Endothelial cell of umbilical vein (primary cell): Measurements from ENCODE around the gene SYN1. TPM values are rescaled to one million over a fixed set of nuclear protein-coding genes. Genes with fewer than 3 reads are reported as not detected.

Experiments used
- BruUV-seq: library from RNA; stranded (reverse); fragments of 400-500 nt; replicated peaks from 2 replicates; lab custom pipeline; 2021; lab: Mats Ljungman, UMichigan
- CTCF ChIA-PET: fragments of 300-600, 350-600 bp; sonication (Branson Sonifier 250); formaldehyde crosslinking; loops from one replicate; lab custom pipeline; 2021; ENCODE audit warnings: antibody characterized with exemption, inconsistent platforms; lab: Charles Lee
- POLR2A ChIA-PET: fragments of 300-600, 350-600 bp; sonication (Branson Sonifier 250); formaldehyde crosslinking; loops from one replicate; lab custom pipeline; 2021; ENCODE audit warnings: antibody characterized with exemption, inconsistent platforms; lab: Charles Lee
- DNase-seq: peaks from one replicate; pipeline ENCODE4 v3.0.0-alpha.2; 2011; ENCODE audit warnings: low read depth, low spot score
- FAIRE-seq: peaks from 2 replicates; lab custom pipeline; 2011; peaks lifted over from hg19 to GRCh38; lab: Jason Lieb, UNC
- H2AFZ ChIP-seq: 2 replicates; pipeline ENCODE4 v1.6.0; 2012; ENCODE audit warnings: low read depth, low read length, control low read depth, inconsistent platforms
- H3K27ac ChIP-seq: 2 replicates; pipeline ENCODE4 v1.5.1; 2011; ENCODE audit warnings: low read depth, mild to moderate bottlenecking, control low read depth, low read length, moderate library complexity; ENCODE audit not compliant: insufficient read depth
- H3K27me3 ChIP-seq, 2 experiments: 2 replicates each; pipeline versions ENCODE4 v1.6.0 to v1.6.1; 2011; ENCODE audit warnings: low read length in 2 of 2, mixed read lengths in 1 of 2; ENCODE audit not compliant: control insufficient read depth in 2 of 2, insufficient read depth in 2 of 2
- H3K36me3 ChIP-seq, 2 experiments: 2 replicates in 1 of 2; 3 replicates in 1 of 2; pipeline ENCODE4 v1.5.1; 2011; ENCODE audit warnings: low read length in 2 of 2, mild to moderate bottlenecking in 1 of 2, moderate library complexity in 1 of 2; ENCODE audit not compliant: control insufficient read depth in 2 of 2, insufficient read depth in 2 of 2; ENCODE audit errors: extremely low read depth in 1 of 2
- H3K4me1 ChIP-seq: 3 replicates; pipeline ENCODE4 v1.5.1; 2011; ENCODE audit warnings: mild to moderate bottlenecking, low read length; ENCODE audit not compliant: control insufficient read depth, insufficient read depth; ENCODE audit errors: extremely low read depth
- H3K4me2 ChIP-seq: 2 replicates; pipeline ENCODE4 v1.6.1; 2011; ENCODE audit warnings: low read length, control low read depth, mixed read lengths; ENCODE audit not compliant: insufficient read depth
- H3K4me3 ChIP-seq, 3 experiments: fragments of 200-600 bp in 1 of 3; sonication (generic), shearing (Covaris generic) in 1 of 3; replicated peaks in 1 of 3; 2 replicates each; pipeline ENCODE4 v1.5.1; 2011 to 2016; ENCODE audit warnings: control low read depth in 3 of 3, low read length in 3 of 3, mild to moderate bottlenecking in 2 of 3, inconsistent platforms in 1 of 3, low read depth in 1 of 3, moderate library complexity in 1 of 3; ENCODE audit not compliant: insufficient read depth in 1 of 3
- H3K79me2 ChIP-seq: 2 replicates; pipeline ENCODE4 v1.6.0; 2012; ENCODE audit warnings: low read length, inconsistent platforms; ENCODE audit not compliant: control insufficient read depth, insufficient read depth
- H3K9ac ChIP-seq: replicated peaks from 2 replicates; pipeline ENCODE3; 2011; ENCODE audit warnings: low read length, control low read depth; ENCODE audit not compliant: insufficient read depth; ENCODE audit errors: extremely low read depth
- H3K9me1 ChIP-seq: replicated peaks from 3 replicates; pipeline ENCODE4 v1.6.0; 2011; ENCODE audit warnings: mild to moderate bottlenecking, low read length; ENCODE audit not compliant: control insufficient read depth, insufficient read depth; ENCODE audit errors: extremely low read depth
- H3K9me3 ChIP-seq: replicated peaks from 2 replicates; pipeline ENCODE4 v1.5.1; 2012; ENCODE audit warnings: low read length, inconsistent platforms; ENCODE audit not compliant: control insufficient read depth, insufficient read depth
- H4K20me1 ChIP-seq: replicated peaks from 2 replicates; pipeline ENCODE3; 2011; ENCODE audit warnings: mild to moderate bottlenecking, low read length; ENCODE audit not compliant: control insufficient read depth, insufficient read depth; ENCODE audit errors: extremely low read depth
- JUN ChIP-seq: IDR thresholded peaks from 2 replicates; pipeline ENCODE4 v1.6.1; 2011; ENCODE audit warnings: borderline replicate concordance, low read depth; ENCODE audit not compliant: insufficient read length, insufficient read depth
- MYC ChIP-seq: IDR thresholded peaks from one replicate; pipeline ENCODE4 v1.6.1; 2011; ENCODE audit warnings: mild to moderate bottlenecking, low read depth, low read length
- dilution Hi-C: fragments of 300-500 bp; cut with MboI; formaldehyde crosslinking; loops from one replicate; pipeline ENCODE4 v1.15.0; 2019; ENCODE audit warnings: low sequenced_read_pairs; ENCODE audit not compliant: extremely low pct_ligation_motif_present
- intact Hi-C: fragments of 100-400 bp; cut with micrococcal nuclease; formaldehyde crosslinking; loops from one replicate; pipeline ENCODE4 v1.10.0; 2022
- microRNA-seq: library from miRNA; unstranded; fragments of <30 nt; microRNA quantifications from one replicate; pipeline ENCODE4 v1.2.0, GENCODE V29; 2021; ENCODE audit warnings: borderline number of aligned reads, borderline replicate concordance
- polyA plus RNA-seq, 4 experiments: library from polyadenylated mRNA; depleted of rRNA in 3 of 4; stranded (reverse) in 3 of 4; unstranded in 1 of 4; fragments of >200 nt; gene quantifications; 2 replicates each; pipeline versions ENCODE4 v1.2.1 to v1.2.3, GENCODE V29; 2011 to 2012; ENCODE audit warnings: missing spikeins in 1 of 4
- small RNA-seq: library from RNA; depleted of rRNA; stranded (forward); fragments of <200 nt; gene quantifications from one replicate; pipeline ENCODE3, GENCODE V24; 2012; ENCODE audit warnings: low replicate concordance, low read depth; ENCODE audit not compliant: insufficient read depth, insufficient read length
- total RNA-seq: library from RNA; stranded (reverse); gene quantifications from 2 replicates; pipeline ENCODE4 v1.2.3, GENCODE V29; 2021
- TF ChIP-seq, protein P1 (sequence below), 2 donors: IDR thresholded peaks; 1 replicate in 1 of 2; 2 replicates in 1 of 2; pipeline ENCODE4 v1.5.1; 2011; ENCODE audit warnings: low read length in 2 of 2, mild to moderate bottlenecking in 2 of 2, moderate library complexity in 2 of 2, control low read depth in 1 of 2, inconsistent platforms in 1 of 2, low read depth in 1 of 2; ENCODE audit not compliant: insufficient read depth in 1 of 2; ENCODE audit errors: extremely low read depth in 1 of 2

The SYN1 gene
- total and polyA plus RNA-seq, 2 donors (not counting 3 experiments of a cell fraction or from before 2014, with no cell fraction given) = not detected

DNA sequence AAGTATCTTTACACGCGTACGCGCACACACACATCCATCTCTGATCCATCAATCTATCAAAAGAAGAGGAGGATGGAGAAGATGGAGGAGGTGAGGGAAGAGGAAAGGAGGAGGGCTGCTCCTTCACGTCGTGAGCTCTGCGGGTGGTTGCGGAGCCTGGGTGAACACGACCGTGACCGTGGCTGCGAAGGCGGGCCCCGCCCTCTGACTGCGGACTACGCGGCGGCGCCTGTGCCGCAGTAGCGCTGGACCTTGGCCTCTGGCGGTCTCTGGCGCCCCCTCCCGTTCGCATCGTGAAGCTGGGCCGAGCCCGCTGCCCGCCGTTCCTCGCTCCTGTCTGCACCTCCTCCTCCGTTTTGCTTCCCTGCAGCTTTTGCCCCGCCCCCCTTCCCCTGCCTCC, 96.4 kb downstream of the SYN1 start:
- Histone ChIP-seq H3K27ac (no peak overlapping the region), H4K20me1 (no peaks in the 10 kb centered on the region), H3K9me3 (no peaks in the 10 kb centered on the region), H3K9me1 (no peaks in the 10 kb centered on the region), H3K9ac (peak overlapping the region; percentile 39), H3K36me3 (no peaks in the 10 kb centered on the region), H3K27me3 (no peaks in the 10 kb centered on the region), H2AFZ (peak overlapping the region; percentile 93), H3K79me2 (no peaks in the 10 kb centered on the region), H3K4me1 (peaks cover under 1% of the 10 kb centered on the region), H3K4me2 (peak overlapping the region; percentile 84), H3K4me3 (peak overlapping the region in 2 of 3 experiments; percentile 56 to 66)
- intact Hi-C loops (loop anchor here (1.0 to 5.0 kb wide), 4 partner anchors 26 to 330 kb away; partner anchors contain the start of genes CDK16, UBA1 and ZNF41), dilution Hi-C loops (no loop called here)
- DNase-seq (peak; percentile 72), FAIRE-seq (peak; percentile 89)
- ChIA-PET CTCF (interaction anchor here (0.6 to 6.0 kb wide), 32 partner anchors 8 to 488 kb away, joined by 3 to 101 read pairs (median 4); partner anchors contain the start of genes CFP and USP11), POLR2A (interaction anchor here (0.5 to 1.2 kb wide), 3 partner anchors 138 to 306 kb away, joined by 3 to 4 read pairs (median 3); no protein-coding TSS in a partner anchor)
- TF ChIP-seq MYC (no peak), JUN (no peak)
- TF ChIP-seq, protein P1, sequence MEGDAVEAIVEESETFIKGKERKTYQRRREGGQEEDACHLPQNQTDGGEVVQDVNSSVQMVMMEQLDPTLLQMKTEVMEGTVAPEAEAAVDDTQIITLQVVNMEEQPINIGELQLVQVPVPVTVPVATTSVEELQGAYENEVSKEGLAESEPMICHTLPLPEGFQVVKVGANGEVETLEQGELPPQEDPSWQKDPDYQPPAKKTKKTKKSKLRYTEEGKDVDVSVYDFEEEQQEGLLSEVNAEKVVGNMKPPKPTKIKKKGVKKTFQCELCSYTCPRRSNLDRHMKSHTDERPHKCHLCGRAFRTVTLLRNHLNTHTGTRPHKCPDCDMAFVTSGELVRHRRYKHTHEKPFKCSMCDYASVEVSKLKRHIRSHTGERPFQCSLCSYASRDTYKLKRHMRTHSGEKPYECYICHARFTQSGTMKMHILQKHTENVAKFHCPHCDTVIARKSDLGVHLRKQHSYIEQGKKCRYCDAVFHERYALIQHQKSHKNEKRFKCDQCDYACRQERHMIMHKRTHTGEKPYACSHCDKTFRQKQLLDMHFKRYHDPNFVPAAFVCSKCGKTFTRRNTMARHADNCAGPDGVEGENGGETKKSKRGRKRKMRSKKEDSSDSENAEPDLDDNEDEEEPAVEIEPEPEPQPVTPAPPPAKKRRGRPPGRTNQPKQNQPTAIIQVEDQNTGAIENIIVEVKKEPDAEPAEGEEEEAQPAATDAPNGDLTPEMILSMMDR (IDR thresholded peaks at IDR 0.05; ENCODE audit: extremely low read depth in 1 of 2, insufficient read depth in 1 of 2, low read depth in 1 of 2, low read length in 2 of 2) = peak; percentile 60 to 87
- BruUV-seq = no TSS peak

Small RNA genes lying within 50 kb of the gene (microRNA-seq; reads per million reads assigned to microRNA genes)
- gene MIR4769 = not detected

Small RNA genes lying within 50 kb of the gene (small RNA-seq; reads per million reads assigned to genes)
- not detected for gene MIR4769

Other genes starting within 250 kb of the SYN1 start
- gene ZNF157, start 249.3 kb downstream of the SYN1 start, total RNA-seq = not detected in 2 replicates
- gene ZNF157, start 249.3 kb downstream of the SYN1 start, polyA plus RNA-seq = not detected in 2 replicates
- 7.5 TPM in 2 replicates for gene ZNF41, start 136.6 kb downstream of the SYN1 start, total RNA-seq
- 2.1 and 2.9 TPM in 2 replicates for gene ZNF41, start 136.6 kb downstream of the SYN1 start, polyA plus RNA-seq
- 58.6 and 62.7 TPM in 2 replicates for gene ARAF, start 58.7 kb downstream of the SYN1 start, total RNA-seq
- gene ARAF, start 58.7 kb downstream of the SYN1 start, polyA plus RNA-seq = 69.5 and 77.2 TPM in 2 replicates
- gene TIMP1, start 37.4 kb downstream of the SYN1 start, total RNA-seq = 104 and 124 TPM in 2 replicates
- gene TIMP1, start 37.4 kb downstream of the SYN1 start, polyA plus RNA-seq = 277 and 382 TPM in 2 replicates
- gene CFP, start 10.1 kb upstream of the SYN1 start, total RNA-seq = 1.00 and 1.9 TPM in 2 replicates
- gene CFP, start 10.1 kb upstream of the SYN1 start, polyA plus RNA-seq = 0.62 and 0.69 TPM in 2 replicates
- 27.5 and 28.7 TPM in 2 replicates for gene ELK1, start 30.7 kb upstream of the SYN1 start, total RNA-seq
- gene ELK1, start 30.7 kb upstream of the SYN1 start, polyA plus RNA-seq = 18.3 and 21.0 TPM in 2 replicates
- gene UXT, start 39.3 kb upstream of the SYN1 start, total RNA-seq = 91.2 and 95.7 TPM in 2 replicates
- gene UXT, start 39.3 kb upstream of the SYN1 start, polyA plus RNA-seq = 153 and 164 TPM in 2 replicates
- 6.4 and 9.6 TPM in 2 replicates for gene ZNF81, start 217.0 kb upstream of the SYN1 start, total RNA-seq
- gene ZNF81, start 217.0 kb upstream of the SYN1 start, polyA plus RNA-seq = 2.1 and 2.7 TPM in 2 replicates